GM19397 (cell line): Measurements from ENCODE around the gene SLC35A3.

Source experiments
- ATAC-seq: cut with Tn5 transposase; IDR thresholded peaks from one replicate; pipeline ENCODE4 v1.9.1; 2021; ENCODE audit warnings: mild to moderate bottlenecking, moderate library complexity; ENCODE audit not compliant: unreplicated experiment

Gene SLC35A3

GRCh38 chr1:100074604-100075395, 105.0 kb downstream of the SLC35A3 start:
- no peak for ATAC-seq

GRCh38 chr1:100075773-100076172, 106.0 kb downstream of the SLC35A3 start:
- peak; percentile 51 for ATAC-seq

- no peak for ATAC-seq
Observed at GRCh38 chr1:100076319-100076718, 106.5 kb downstream of the SLC35A3 start.

DNA sequence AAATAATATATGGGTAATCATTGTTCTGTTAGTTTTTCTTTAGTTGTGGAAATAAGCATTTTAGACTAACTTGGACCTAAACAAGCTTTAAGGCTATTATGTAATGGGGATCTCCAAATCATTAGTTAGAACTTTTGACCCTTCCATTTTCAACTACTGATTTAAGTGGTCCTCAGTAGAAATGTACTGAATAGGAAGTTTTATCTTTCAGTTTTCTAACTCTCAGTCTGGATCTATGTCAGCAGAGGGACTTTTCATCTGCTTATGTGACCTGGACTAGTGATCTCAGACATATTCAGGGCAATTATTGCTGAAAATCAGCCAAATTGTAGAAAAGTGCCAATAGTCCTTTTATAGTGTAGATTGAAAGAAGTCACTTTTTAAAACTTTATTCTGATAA, 106.9 kb downstream of the SLC35A3 start:
- ATAC-seq, result peak; percentile 71

DNA sequence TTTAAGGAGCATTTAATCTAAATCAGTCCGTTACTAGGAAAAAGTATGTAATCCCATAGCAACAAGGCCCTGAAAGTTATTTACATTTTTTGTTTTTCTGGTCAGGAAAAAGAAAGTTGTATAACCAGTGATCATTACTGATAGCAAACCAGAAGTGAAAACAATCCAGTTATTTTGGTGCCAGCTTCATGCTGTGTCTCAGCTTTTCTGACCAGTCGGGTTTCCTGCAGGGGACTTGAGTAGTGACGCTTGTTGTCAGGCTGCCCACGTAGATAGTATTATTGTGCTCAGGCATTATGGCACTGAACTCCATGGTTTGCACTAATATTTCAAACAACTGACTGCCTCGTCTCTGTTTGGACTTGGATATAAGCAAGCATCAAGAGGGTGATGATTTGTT, 107.7 kb downstream of the SLC35A3 start:
- peak; percentile 52 for ATAC-seq

- no peak for ATAC-seq
Observed at GRCh38 chr1:100080331-100080730, 110.5 kb downstream of the SLC35A3 start.
